SK-N-SH treated with all-trans-retinoic acid at 6 μM for 48 hours (cell line): ENCODE data around the gene TCERG1L.

Source experiments
- ATAC-seq: fragments of 200-7000 bp; cut with Tn5 transposase; 3 replicates; pipeline ENCODE4 v1.9.1; 2020; ENCODE audit warnings: mild to moderate bottlenecking, moderate library complexity
- ARNTL ChIP-seq: fragments of 450-650 bp; formaldehyde crosslinking; IDR thresholded peaks from 2 replicates; pipeline ENCODE4 v1.5.0; 2020; ENCODE audit warnings: low read depth, mild to moderate bottlenecking, moderate library complexity, borderline replicate concordance
- BACH2 ChIP-seq: fragments of 250-450 bp; sonication (Bioruptor Pico); IDR thresholded peaks from 2 replicates; pipeline ENCODE4 v1.9.0; 2021; ENCODE audit warnings: mild to moderate bottlenecking, borderline replicate concordance
- CSDC2 ChIP-seq: fragments of 250-450 bp; sonication (Bioruptor Pico); IDR thresholded peaks from 2 replicates; pipeline ENCODE4 v1.5.0; 2020; ENCODE audit warnings: mild to moderate bottlenecking, moderate library complexity
- CSRNP3 ChIP-seq: fragments of 250-450 bp; sonication (Bioruptor Pico); IDR thresholded peaks from 2 replicates; pipeline ENCODE4 v1.5.1; 2021; ENCODE audit warnings: mild to moderate bottlenecking, moderate library complexity
- ESRRG ChIP-seq: fragments of 250-450 bp; sonication (Bioruptor Pico); IDR thresholded peaks from 2 replicates; pipeline ENCODE4 v1.6.1; 2021; ENCODE audit warnings: mild to moderate bottlenecking
- GLIS3 ChIP-seq: fragments of 250-450 bp; sonication (Bioruptor Pico); IDR thresholded peaks from 2 replicates; pipeline ENCODE4 v1.5.0; 2020; ENCODE audit warnings: mild to moderate bottlenecking, moderate library complexity
- ISL1 ChIP-seq: fragments of 250-450 bp; sonication (Bioruptor Pico); IDR thresholded peaks from 2 replicates; pipeline ENCODE4 v2.1.2; 2022; ENCODE audit warnings: mild to moderate bottlenecking, moderate library complexity
- OSR1 ChIP-seq: fragments of 250-450 bp; sonication (Bioruptor Pico); IDR thresholded peaks from 2 replicates; pipeline ENCODE4 v1.8.0; 2022; ENCODE audit warnings: moderate library complexity, mild to moderate bottlenecking, inconsistent platforms
- PPARA ChIP-seq: fragments of 250-450 bp; sonication (Bioruptor Pico); IDR thresholded peaks from 2 replicates; pipeline ENCODE4 v1.5.0; 2020; ENCODE audit warnings: mild to moderate bottlenecking, borderline replicate concordance
- RARB ChIP-seq: fragments of 250-450 bp; sonication (Bioruptor Pico); IDR thresholded peaks from 2 replicates; pipeline ENCODE4 v1.8.0; 2021; ENCODE audit warnings: mild to moderate bottlenecking, moderate library complexity
- SNAI2 ChIP-seq: fragments of 250-450 bp; sonication (Bioruptor Pico); IDR thresholded peaks from 2 replicates; pipeline ENCODE4 v1.5.0; 2020; ENCODE audit warnings: mild to moderate bottlenecking, moderate library complexity
- TOX ChIP-seq: fragments of 250-450 bp; sonication (Bioruptor Pico); IDR thresholded peaks from 2 replicates; pipeline ENCODE4 v1.8.0; 2021; ENCODE audit warnings: mild to moderate bottlenecking, moderate library complexity, borderline replicate concordance
- ZFP3 ChIP-seq: fragments of 250-450 bp; sonication (Bioruptor Pico); IDR thresholded peaks from 2 replicates; pipeline ENCODE4 v1.5.0; 2020; ENCODE audit warnings: mild to moderate bottlenecking, moderate library complexity
- ZFP30 ChIP-seq: fragments of 450-650 bp; formaldehyde crosslinking; IDR thresholded peaks from 2 replicates; pipeline ENCODE4 v1.5.0; 2022; ENCODE audit warnings: mild to moderate bottlenecking, moderate library complexity
- ZNF565 ChIP-seq: fragments of 450-650 bp; formaldehyde crosslinking; conservative IDR thresholded peaks from 2 replicates; pipeline ENCODE4 v1.5.0; 2020; ENCODE audit warnings: low read depth, mild to moderate bottlenecking, moderate library complexity
- ZNF8 ChIP-seq: fragments of 450-650 bp; formaldehyde crosslinking; IDR thresholded peaks from 2 replicates; pipeline ENCODE4 v1.5.0; 2020; ENCODE audit warnings: mild to moderate bottlenecking, moderate library complexity
- TF ChIP-seq, protein P1 (sequence below): fragments of 250-450 bp; sonication (Bioruptor Pico); IDR thresholded peaks from 2 replicates; pipeline ENCODE4 v1.5.1; 2020; ENCODE audit warnings: low read depth, mild to moderate bottlenecking, moderate library complexity
- TF ChIP-seq, protein P2 (sequence below): fragments of 250-450 bp; sonication (Bioruptor Pico); IDR thresholded peaks from 2 replicates; pipeline ENCODE4 v1.5.0; 2020; ENCODE audit warnings: mild to moderate bottlenecking, moderate library complexity
- TF ChIP-seq, protein P3 (sequence below): fragments of 250-450 bp; sonication (Bioruptor Pico); IDR thresholded peaks from 2 replicates; pipeline ENCODE4 v1.8.0; 2021; ENCODE audit warnings: low read depth, mild to moderate bottlenecking, moderate library complexity, borderline replicate concordance
- TF ChIP-seq, protein P4 (sequence below): fragments of 250-450 bp; sonication (Bioruptor Pico); IDR thresholded peaks from 2 replicates; pipeline ENCODE4 v1.8.0; 2020; ENCODE audit warnings: mild to moderate bottlenecking, moderate library complexity, borderline replicate concordance

Gene TCERG1L

GRCh38 chr10:131267814-131268095 lies 43.8 kb downstream of the TCERG1L start:
- TF ChIP-seq, protein P1, sequence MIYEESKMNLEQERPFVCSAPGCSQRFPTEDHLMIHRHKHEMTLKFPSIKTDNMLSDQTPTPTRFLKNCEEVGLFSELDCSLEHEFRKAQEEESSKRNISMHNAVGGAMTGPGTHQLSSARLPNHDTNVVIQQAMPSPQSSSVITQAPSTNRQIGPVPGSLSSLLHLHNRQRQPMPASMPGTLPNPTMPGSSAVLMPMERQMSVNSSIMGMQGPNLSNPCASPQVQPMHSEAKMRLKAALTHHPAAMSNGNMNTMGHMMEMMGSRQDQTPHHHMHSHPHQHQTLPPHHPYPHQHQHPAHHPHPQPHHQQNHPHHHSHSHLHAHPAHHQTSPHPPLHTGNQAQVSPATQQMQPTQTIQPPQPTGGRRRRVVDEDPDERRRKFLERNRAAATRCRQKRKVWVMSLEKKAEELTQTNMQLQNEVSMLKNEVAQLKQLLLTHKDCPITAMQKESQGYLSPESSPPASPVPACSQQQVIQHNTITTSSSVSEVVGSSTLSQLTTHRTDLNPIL (CRISPR knock-in tag), result no peak
- TF ChIP-seq, protein P2, sequence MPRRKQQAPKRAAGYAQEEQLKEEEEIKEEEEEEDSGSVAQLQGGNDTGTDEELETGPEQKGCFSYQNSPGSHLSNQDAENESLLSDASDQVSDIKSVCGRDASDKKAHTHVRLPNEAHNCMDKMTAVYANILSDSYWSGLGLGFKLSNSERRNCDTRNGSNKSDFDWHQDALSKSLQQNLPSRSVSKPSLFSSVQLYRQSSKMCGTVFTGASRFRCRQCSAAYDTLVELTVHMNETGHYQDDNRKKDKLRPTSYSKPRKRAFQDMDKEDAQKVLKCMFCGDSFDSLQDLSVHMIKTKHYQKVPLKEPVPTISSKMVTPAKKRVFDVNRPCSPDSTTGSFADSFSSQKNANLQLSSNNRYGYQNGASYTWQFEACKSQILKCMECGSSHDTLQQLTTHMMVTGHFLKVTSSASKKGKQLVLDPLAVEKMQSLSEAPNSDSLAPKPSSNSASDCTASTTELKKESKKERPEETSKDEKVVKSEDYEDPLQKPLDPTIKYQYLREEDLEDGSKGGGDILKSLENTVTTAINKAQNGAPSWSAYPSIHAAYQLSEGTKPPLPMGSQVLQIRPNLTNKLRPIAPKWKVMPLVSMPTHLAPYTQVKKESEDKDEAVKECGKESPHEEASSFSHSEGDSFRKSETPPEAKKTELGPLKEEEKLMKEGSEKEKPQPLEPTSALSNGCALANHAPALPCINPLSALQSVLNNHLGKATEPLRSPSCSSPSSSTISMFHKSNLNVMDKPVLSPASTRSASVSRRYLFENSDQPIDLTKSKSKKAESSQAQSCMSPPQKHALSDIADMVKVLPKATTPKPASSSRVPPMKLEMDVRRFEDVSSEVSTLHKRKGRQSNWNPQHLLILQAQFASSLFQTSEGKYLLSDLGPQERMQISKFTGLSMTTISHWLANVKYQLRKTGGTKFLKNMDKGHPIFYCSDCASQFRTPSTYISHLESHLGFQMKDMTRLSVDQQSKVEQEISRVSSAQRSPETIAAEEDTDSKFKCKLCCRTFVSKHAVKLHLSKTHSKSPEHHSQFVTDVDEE (CRISPR knock-in tag), result no peak
- TF ChIP-seq, protein P3, sequence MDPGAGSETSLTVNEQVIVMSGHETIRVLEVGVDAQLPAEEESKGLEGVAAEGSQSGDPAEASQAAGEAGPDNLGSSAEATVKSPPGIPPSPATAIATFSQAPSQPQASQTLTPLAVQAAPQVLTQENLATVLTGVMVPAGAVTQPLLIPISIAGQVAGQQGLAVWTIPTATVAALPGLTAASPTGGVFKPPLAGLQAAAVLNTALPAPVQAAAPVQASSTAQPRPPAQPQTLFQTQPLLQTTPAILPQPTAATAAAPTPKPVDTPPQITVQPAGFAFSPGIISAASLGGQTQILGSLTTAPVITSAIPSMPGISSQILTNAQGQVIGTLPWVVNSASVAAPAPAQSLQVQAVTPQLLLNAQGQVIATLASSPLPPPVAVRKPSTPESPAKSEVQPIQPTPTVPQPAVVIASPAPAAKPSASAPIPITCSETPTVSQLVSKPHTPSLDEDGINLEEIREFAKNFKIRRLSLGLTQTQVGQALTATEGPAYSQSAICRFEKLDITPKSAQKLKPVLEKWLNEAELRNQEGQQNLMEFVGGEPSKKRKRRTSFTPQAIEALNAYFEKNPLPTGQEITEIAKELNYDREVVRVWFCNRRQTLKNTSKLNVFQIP, result no peak
- TF ChIP-seq SNAI2 (no peak), RARB (CRISPR knock-in tag) (no peak), PPARA (CRISPR knock-in tag) (no peak), ISL1 (no peak), ZFP3 (CRISPR knock-in tag) (no peak)
- no peak for ATAC-seq

DNA sequence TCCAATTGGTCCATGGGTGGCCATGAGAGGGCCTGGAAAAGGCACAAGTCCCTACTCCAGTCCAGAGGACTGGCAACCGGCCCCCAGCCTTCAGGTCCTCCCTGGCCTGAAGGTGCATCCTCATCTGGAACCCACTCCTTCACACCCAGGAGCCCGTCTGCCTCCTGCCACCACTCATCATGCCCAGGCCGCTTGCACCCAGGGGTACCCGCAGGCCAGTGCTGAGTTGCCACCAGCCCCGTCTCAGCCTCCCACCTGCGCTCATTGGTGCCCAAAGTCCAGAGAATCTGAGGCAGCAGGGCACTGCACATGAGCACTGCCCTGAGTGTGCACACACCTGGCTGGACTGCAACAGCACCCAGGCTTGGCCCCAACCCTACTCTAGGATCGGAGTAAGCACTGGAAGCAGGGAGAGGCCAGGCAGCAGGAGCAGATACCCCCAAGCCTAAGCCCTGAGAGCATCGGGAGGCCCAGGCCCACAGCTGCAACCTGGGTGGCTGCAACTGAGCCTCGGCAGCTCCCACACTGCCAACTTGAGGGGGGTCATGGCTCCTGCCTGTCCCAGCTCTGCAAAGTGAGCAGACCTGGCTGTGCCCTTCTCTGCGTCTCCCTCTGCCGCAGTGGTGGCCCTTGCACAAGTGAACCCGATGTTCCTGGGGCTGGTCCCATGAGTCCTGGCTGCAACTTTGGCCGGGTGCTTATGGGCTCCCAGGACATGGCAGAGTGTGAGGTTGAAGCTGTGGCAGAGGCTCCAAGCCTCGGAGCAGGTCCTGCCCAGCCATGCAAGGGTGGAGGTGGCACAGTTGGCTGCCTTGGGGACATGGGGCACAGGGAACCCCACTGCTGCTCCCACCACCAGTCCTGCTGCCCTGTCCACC lies 44.3 kb downstream of the TCERG1L start:
- no peak for ATAC-seq
- TF ChIP-seq, protein P3, result no peak
- no peak for TF ChIP-seq CSRNP3 (CRISPR knock-in tag)
- no peak for TF ChIP-seq ZFP30
- TF ChIP-seq CSDC2, result no peak
- no peak for TF ChIP-seq OSR1 (CRISPR knock-in tag)
- no peak for TF ChIP-seq GLIS3 (CRISPR knock-in tag)
- TF ChIP-seq, protein P4, sequence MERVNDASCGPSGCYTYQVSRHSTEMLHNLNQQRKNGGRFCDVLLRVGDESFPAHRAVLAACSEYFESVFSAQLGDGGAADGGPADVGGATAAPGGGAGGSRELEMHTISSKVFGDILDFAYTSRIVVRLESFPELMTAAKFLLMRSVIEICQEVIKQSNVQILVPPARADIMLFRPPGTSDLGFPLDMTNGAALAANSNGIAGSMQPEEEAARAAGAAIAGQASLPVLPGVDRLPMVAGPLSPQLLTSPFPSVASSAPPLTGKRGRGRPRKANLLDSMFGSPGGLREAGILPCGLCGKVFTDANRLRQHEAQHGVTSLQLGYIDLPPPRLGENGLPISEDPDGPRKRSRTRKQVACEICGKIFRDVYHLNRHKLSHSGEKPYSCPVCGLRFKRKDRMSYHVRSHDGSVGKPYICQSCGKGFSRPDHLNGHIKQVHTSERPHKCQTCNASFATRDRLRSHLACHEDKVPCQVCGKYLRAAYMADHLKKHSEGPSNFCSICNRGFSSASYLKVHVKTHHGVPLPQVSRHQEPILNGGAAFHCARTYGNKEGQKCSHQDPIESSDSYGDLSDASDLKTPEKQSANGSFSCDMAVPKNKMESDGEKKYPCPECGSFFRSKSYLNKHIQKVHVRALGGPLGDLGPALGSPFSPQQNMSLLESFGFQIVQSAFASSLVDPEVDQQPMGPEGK (CRISPR knock-in tag), result no peak
- no peak for TF ChIP-seq ISL1
- no peak for TF ChIP-seq PPARA (CRISPR knock-in tag)
- no peak for TF ChIP-seq ZNF8 (CRISPR knock-in tag)
- TF ChIP-seq SNAI2, result no peak

DNA sequence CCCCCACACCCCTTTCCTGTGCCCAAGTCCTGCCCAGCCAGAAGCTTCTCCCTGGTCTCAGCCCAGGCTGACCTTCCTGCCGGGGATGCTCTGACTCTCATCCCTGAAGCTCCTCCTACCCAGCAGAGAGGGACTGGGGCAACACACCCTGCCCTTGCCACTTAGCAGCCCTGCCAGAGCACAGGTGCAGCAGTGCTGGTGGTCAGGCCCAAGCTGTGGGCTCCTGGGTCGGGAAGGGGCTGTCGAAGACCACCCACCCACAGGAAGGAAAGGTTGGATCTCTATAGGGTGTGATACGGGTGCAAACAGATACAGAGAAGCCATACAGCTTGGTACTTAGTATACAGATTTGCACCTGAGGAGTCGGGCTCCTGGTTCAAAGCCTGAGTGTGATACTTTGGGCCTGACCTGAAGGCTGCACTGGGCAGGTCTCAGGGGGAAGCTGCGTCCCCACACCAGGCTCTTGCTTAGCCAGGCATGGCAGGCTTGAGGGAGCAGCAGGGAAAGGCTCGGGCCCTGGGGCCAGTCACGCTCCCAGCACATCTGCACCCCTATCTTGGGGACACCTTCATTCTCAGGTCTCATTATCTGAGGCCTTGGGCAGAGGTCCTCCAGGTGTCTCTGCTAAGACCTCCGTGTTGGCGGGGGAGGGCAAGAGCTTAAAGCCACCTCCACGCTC lies 47.3 kb downstream of the TCERG1L start:
- no peak for ATAC-seq
- no peak for TF ChIP-seq BACH2 (CRISPR knock-in tag)
- no peak for TF ChIP-seq ESRRG (CRISPR knock-in tag)
- TF ChIP-seq SNAI2, result no peak
- TF ChIP-seq ZFP3 (CRISPR knock-in tag), result no peak
- TF ChIP-seq ZNF565 (CRISPR knock-in tag), result no peak
- TF ChIP-seq PPARA (CRISPR knock-in tag), result no peak
- TF ChIP-seq CSRNP3 (CRISPR knock-in tag), result no peak
- TF ChIP-seq ZFP30, result no peak
- TF ChIP-seq ARNTL (CRISPR knock-in tag), result no peak
- TF ChIP-seq, protein P2 (CRISPR knock-in tag), result no peak
- no peak for TF ChIP-seq OSR1 (CRISPR knock-in tag)
- TF ChIP-seq TOX (CRISPR knock-in tag), result no peak
- TF ChIP-seq, all 23 proteins: peak for 0
